ENCODE results near the gene MUCL3.
A peak's percentile ranks its signal among the peaks of the same experiment; 100 is the strongest.

The MUCL3 gene

GRCh38 chr6:30935018-30935417 lies 5.8 kb upstream of the MUCL3 start:
- H3K4me3 ChIP-seq (ENCODE audit: low read depth, low read length) = no peak overlapping the region
- TF ChIP-seq CTCF (IDR thresholded peaks at IDR 0.05; ENCODE audit: low read depth, low read length) = no peak

GRCh38 chr6:30937265-30937664 lies 3.5 kb upstream of the MUCL3 start:
- no peak for TF ChIP-seq CTCF (IDR thresholded peaks at IDR 0.05; ENCODE audit: low read depth, low read length)
- no peak overlapping the region for H3K4me3 ChIP-seq (ENCODE audit: low read depth, low read length)

- TF ChIP-seq CTCF (IDR thresholded peaks at IDR 0.05; ENCODE audit: low read depth, low read length) = no peak
- no peak overlapping the region for H3K4me3 ChIP-seq (ENCODE audit: low read depth, low read length)
Measured at GRCh38 chr6:30938730-30939129, 2.0 kb upstream of the MUCL3 start.

GRCh38 chr6:30939473-30939872 lies 1.3 kb upstream of the MUCL3 start:
- no peak for TF ChIP-seq CTCF (IDR thresholded peaks at IDR 0.05; ENCODE audit: low read depth, low read length)
- H3K4me3 ChIP-seq (ENCODE audit: low read depth, low read length) = no peak overlapping the region

- no peak overlapping the region for H3K4me3 ChIP-seq (ENCODE audit: low read depth, low read length)
Measured at GRCh38 chr6:30942338-30943060, 1.7 kb downstream of the MUCL3 start.

GRCh38 chr6:30944051-30944450 lies 3.3 kb downstream of the MUCL3 start:
- TF ChIP-seq CTCF (IDR thresholded peaks at IDR 0.05; ENCODE audit: low read depth, low read length) = no peak
- no peak overlapping the region for H3K4me3 ChIP-seq (ENCODE audit: low read depth, low read length)

More at GRCh38 chr6:30942338-30943060, 1.7 kb downstream of the MUCL3 start:
- TF ChIP-seq CTCF (IDR thresholded peaks at IDR 0.05; ENCODE audit: low read depth, low read length) = peak; percentile 70

- H3K4me3 ChIP-seq (ENCODE audit: low read depth, low read length) = no peak overlapping the region
- no peak for TF ChIP-seq CTCF (IDR thresholded peaks at IDR 0.05; ENCODE audit: low read depth, low read length)
Measured at GRCh38 chr6:30945281-30945680, 4.5 kb downstream of the MUCL3 start.

Measured in WI38 (cell line).